ENCODE data around the gene LNX2. TPM values are rescaled to one million over a fixed set of nuclear protein-coding genes. Genes with fewer than 3 reads are reported as not detected.

LNX2 gene
- total RNA-seq, 1 experiment from 2014 or later, result 12.1 TPM

- TF ChIP-seq POLR2AphosphoS5 (IDR thresholded peaks at IDR 0.05; ENCODE audit: low read depth, low read length), result no peak
- TF ChIP-seq, protein P1, sequence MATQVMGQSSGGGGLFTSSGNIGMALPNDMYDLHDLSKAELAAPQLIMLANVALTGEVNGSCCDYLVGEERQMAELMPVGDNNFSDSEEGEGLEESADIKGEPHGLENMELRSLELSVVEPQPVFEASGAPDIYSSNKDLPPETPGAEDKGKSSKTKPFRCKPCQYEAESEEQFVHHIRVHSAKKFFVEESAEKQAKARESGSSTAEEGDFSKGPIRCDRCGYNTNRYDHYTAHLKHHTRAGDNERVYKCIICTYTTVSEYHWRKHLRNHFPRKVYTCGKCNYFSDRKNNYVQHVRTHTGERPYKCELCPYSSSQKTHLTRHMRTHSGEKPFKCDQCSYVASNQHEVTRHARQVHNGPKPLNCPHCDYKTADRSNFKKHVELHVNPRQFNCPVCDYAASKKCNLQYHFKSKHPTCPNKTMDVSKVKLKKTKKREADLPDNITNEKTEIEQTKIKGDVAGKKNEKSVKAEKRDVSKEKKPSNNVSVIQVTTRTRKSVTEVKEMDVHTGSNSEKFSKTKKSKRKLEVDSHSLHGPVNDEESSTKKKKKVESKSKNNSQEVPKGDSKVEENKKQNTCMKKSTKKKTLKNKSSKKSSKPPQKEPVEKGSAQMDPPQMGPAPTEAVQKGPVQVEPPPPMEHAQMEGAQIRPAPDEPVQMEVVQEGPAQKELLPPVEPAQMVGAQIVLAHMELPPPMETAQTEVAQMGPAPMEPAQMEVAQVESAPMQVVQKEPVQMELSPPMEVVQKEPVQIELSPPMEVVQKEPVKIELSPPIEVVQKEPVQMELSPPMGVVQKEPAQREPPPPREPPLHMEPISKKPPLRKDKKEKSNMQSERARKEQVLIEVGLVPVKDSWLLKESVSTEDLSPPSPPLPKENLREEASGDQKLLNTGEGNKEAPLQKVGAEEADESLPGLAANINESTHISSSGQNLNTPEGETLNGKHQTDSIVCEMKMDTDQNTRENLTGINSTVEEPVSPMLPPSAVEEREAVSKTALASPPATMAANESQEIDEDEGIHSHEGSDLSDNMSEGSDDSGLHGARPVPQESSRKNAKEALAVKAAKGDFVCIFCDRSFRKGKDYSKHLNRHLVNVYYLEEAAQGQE (IDR thresholded peaks at IDR 0.05; ENCODE audit: low read depth), result no peak
- TF ChIP-seq EZH2 (IDR thresholded peaks at IDR 0.05), result no peak
Measured at GRCh38 chr13:27661017-27661416, 40.7 kb upstream of the LNX2 start (continued).

DNA sequence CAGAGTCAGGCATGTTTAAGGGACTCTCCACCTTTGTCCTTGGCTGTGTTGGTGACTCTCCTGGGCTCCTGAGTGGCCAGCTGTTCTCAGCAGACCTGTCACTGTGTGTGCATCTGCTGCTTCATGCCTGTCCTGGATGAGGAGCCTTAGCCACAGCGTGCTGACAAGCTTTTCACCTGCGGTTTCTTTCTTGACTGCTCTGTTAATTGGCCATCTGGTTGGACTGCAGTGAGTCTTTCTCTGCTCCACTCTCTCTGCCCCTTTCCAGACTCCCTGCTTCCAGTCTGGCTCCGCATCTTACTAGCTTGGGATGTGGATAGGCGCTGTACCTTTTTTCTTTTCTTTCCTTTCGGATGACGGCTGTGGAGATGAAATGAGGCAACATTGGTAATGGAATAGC lies 40.2 kb upstream of the LNX2 start:
- Histone ChIP-seq H3K9me2 (ENCODE audit: insufficient read depth) (no peaks in the 10 kb centered on the region), H3K9me3 (ENCODE audit: control insufficient read depth in 1 of 2, insufficient read depth in 1 of 2, low read depth in 1 of 2, low read length in 2 of 2) (no peaks in the 10 kb centered on the region), H3K9ac (ENCODE audit: low read length) (no peak overlapping the region), H3K4me2 (ENCODE audit: low read length) (no peak overlapping the region), H3K36me3 (ENCODE audit: control insufficient read depth in 1 of 2, insufficient read depth in 2 of 2, low read length in 2 of 2) (no peaks in the 10 kb centered on the region), H3K4me1 (ENCODE audit: control insufficient read depth in 1 of 2, insufficient read depth in 2 of 2, low read length in 2 of 2) (0 out of 4 replicates have a peak, but pooled peaks cover 0 to 4% of the 10 kb centered on the region in 2 experiments), H3K79me2 (ENCODE audit: insufficient read depth, low read length) (no peaks in the 10 kb centered on the region), H3K27ac (ENCODE audit: low read depth, low read length) (no peak overlapping the region), H2AFZ (ENCODE audit: low read depth, low read length, poor library complexity, severe bottlenecking) (no peak overlapping the region), H3K4me3 (replicated peaks in 1 of 2; ENCODE audit: low read depth in 1 of 2, low read length in 2 of 2) (no peak overlapping the region), H3K27me3 (ENCODE audit: insufficient read depth, low read length) (no peaks in the 10 kb centered on the region), H4K20me1 (ENCODE audit: insufficient read depth) (no peaks in the 10 kb centered on the region)
- intact Hi-C loops (cut with micrococcal nuclease), result no loop called here
- DNase-seq (ENCODE audit: low read depth, low spot score), result no peak
- TF ChIP-seq POLR2A (IDR thresholded peaks at IDR 0.05; ENCODE audit: borderline replicate concordance, extremely low read depth, insufficient read depth, insufficient read length), result no peak
- no peak for TF ChIP-seq CBX3 (IDR thresholded peaks at IDR 0.05; ENCODE audit: low read depth)
- no peak for TF ChIP-seq FOSL1 (IDR thresholded peaks at IDR 0.05; ENCODE audit: low read depth)
- no peak for TF ChIP-seq ELF1 (IDR thresholded peaks at IDR 0.05; ENCODE audit: borderline replicate concordance, low read depth)
- TF ChIP-seq ZFX (IDR thresholded peaks at IDR 0.05), result no peak
- TF ChIP-seq SRF (IDR thresholded peaks at IDR 0.05; ENCODE audit: low read depth), result no peak
- TF ChIP-seq RAD21 (IDR thresholded peaks at IDR 0.05; ENCODE audit: low read depth), result no peak
- TF ChIP-seq CEBPB (IDR thresholded peaks at IDR 0.05; ENCODE audit: low read depth), result no peak
- no peak for TF ChIP-seq MAX (IDR thresholded peaks at IDR 0.05)
- TF ChIP-seq EZH2 (IDR thresholded peaks at IDR 0.05), result no peak
- TF ChIP-seq POLR2AphosphoS5 (IDR thresholded peaks at IDR 0.05; ENCODE audit: low read depth, low read length), result no peak
- TF ChIP-seq EGR1 (IDR thresholded peaks at IDR 0.05; ENCODE audit: low read depth), result no peak
- POLR2A ChIA-PET, result no interaction called here
- RAD21 ChIA-PET (ENCODE audit: low non-redundant PET in 1 of 2, low total read pairs in 2 of 2, uncharacterized antibody in 2 of 2, unreplicated experiment in 2 of 2), result no interaction called here
- no peak for ATAC-seq
- BruUV-seq (replicated peaks), result no TSS peak
- CTCF ChIA-PET, result no interaction called here
